Measurements from ENCODE around the gene AASDHPPT. TPM values are rescaled to one million over a fixed set of nuclear protein-coding genes. Genes with fewer than 3 reads are reported as not detected.
"Not testable (repeated sequence)": the region's sequence is repeated elsewhere in the genome, so short reads cannot be mapped to it uniquely, and the experiment has no call there.

AASDHPPT gene
- total and polyA plus RNA-seq, 2 experiments from 2014 or later: 43.3 to 80.7 TPM

- Histone ChIP-seq H3K4me1 (ENCODE audit: insufficient read depth) (no peaks in the 10 kb centered on the region), H3K27ac (no peak overlapping the region), H3K79me2 (no peaks in the 10 kb centered on the region), H3K4me3 (no peak overlapping the region), H3K9me2 (replicated peaks; ENCODE audit: insufficient read depth) (no peaks in the 10 kb centered on the region), H3K9me3 (ENCODE audit: low read depth) (no peaks in the 10 kb centered on the region), H3K4me2 (no peak overlapping the region), H2AFZ (no peak overlapping the region), H3K27me3 (no peaks in the 10 kb centered on the region), H4K20me1 (ENCODE audit: insufficient read depth, poor library complexity, severe bottlenecking) (no peaks in the 10 kb centered on the region), H3K36me3 (replicated peaks; ENCODE audit: insufficient read depth, low read depth) (no peaks in the 10 kb centered on the region)
- WGBS (ENCODE audit: low lambda C conversion rate, missing lambda C conversion rate): 84% methylated on average over 5 of the region's 5 CpGs
- no peak for DNase-seq (ENCODE audit: low spot score)
- no peak for TF ChIP-seq CTCF (IDR thresholded peaks at IDR 0.05; ENCODE audit: poor library complexity)
- TF ChIP-seq EZH2 (IDR thresholded peaks at IDR 0.05; ENCODE audit: borderline replicate concordance): no peak
- no peak for TF ChIP-seq EZH2phosphoT487 (IDR thresholded peaks at IDR 0.05; ENCODE audit: low read depth, severe bottlenecking, unreplicated experiment)
Measured at GRCh38 chr11:106049727-106050476, 27.6 kb upstream of the AASDHPPT start.

DNA sequence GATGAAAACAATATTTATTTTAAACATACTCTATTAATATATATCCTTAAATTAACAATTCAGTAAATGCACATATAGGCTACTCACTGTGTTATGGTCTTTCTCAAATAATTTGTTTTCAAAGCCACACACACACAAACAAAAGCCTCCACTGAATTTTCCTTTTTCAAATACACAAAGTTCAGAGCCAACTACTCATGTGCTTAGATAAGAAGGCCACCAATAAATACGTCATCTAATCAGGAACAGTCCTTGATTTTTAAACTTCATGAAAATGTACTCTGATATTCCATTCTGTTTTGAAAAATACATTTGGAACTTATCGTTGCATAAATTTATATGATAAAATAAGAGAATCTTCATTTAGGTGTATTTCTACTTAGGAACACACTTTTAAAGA is 26.4 kb upstream of the AASDHPPT start:
- no peak overlapping the region for H2AFZ ChIP-seq
- no peaks in the 10 kb centered on the region for H3K4me1 ChIP-seq (ENCODE audit: insufficient read depth)
- no peaks in the 10 kb centered on the region for H3K9me3 ChIP-seq (ENCODE audit: low read depth)
- no peaks in the 10 kb centered on the region for H3K27me3 ChIP-seq
- no peaks in the 10 kb centered on the region for H3K79me2 ChIP-seq
- no peak overlapping the region for H3K4me3 ChIP-seq
- TF ChIP-seq CTCF (IDR thresholded peaks at IDR 0.05; ENCODE audit: poor library complexity) (no peak), EZH2phosphoT487 (IDR thresholded peaks at IDR 0.05; ENCODE audit: low read depth, severe bottlenecking, unreplicated experiment) (no peak), EZH2 (IDR thresholded peaks at IDR 0.05; ENCODE audit: borderline replicate concordance) (no peak)
- no peak overlapping the region for H3K4me2 ChIP-seq
- no peaks in the 10 kb centered on the region for H4K20me1 ChIP-seq (ENCODE audit: insufficient read depth, poor library complexity, severe bottlenecking)
- no peak overlapping the region for H3K27ac ChIP-seq
- H3K9me2 ChIP-seq (replicated peaks; ENCODE audit: insufficient read depth): no peaks in the 10 kb centered on the region
- H3K36me3 ChIP-seq (replicated peaks; ENCODE audit: insufficient read depth, low read depth): no peaks in the 10 kb centered on the region
- 66% methylated on average over 2 of the region's 2 CpGs for WGBS (ENCODE audit: low lambda C conversion rate, missing lambda C conversion rate)
- DNase-seq (ENCODE audit: low spot score): no peak

DNA sequence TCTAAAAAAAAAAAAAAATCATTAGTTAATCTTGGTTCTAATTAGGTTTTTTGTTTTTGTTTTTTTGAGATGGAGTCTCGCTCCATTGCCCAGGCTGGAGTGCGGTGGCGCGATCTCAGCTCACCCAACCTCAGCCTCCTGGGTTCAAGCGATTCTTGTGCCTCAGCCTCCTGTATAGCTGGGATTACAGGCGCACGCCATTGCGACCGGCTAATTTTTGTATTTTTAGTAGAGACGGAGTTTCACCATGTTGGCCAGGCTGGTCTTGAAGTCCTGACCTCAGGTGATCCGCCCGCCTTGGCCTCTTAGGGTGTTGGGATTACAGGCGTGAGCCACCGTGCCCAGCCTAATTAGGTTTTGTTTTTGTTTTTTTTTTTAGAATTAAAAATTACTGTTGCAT is 19.1 kb upstream of the AASDHPPT start:
- WGBS (ENCODE audit: low lambda C conversion rate, missing lambda C conversion rate): 98% methylated on average over 14 of the region's 14 CpGs

GRCh38 chr11:106059617-106060016 is 17.8 kb upstream of the AASDHPPT start:
- 96% methylated on average over 1 of the region's 1 CpG for WGBS (ENCODE audit: low lambda C conversion rate, missing lambda C conversion rate)
- Histone ChIP-seq H3K4me2 (no peak overlapping the region), H3K4me1 (ENCODE audit: insufficient read depth) (no peaks in the 10 kb centered on the region), H4K20me1 (ENCODE audit: insufficient read depth, poor library complexity, severe bottlenecking) (no peaks in the 10 kb centered on the region), H3K27ac (no peak overlapping the region), H3K79me2 (no peaks in the 10 kb centered on the region), H3K9me3 (ENCODE audit: low read depth) (no peaks in the 10 kb centered on the region), H3K9me2 (replicated peaks; ENCODE audit: insufficient read depth) (no peaks in the 10 kb centered on the region), H2AFZ (no peak overlapping the region), H3K36me3 (replicated peaks; ENCODE audit: insufficient read depth, low read depth) (no peaks in the 10 kb centered on the region), H3K27me3 (no peaks in the 10 kb centered on the region), H3K4me3 (no peak overlapping the region)
- TF ChIP-seq CTCF (IDR thresholded peaks at IDR 0.05; ENCODE audit: poor library complexity): no peak
- TF ChIP-seq EZH2 (IDR thresholded peaks at IDR 0.05; ENCODE audit: borderline replicate concordance): no peak
- TF ChIP-seq EZH2phosphoT487 (IDR thresholded peaks at IDR 0.05; ENCODE audit: low read depth, severe bottlenecking, unreplicated experiment): no peak
- no peak for DNase-seq (ENCODE audit: low spot score)

More for the DNA sequence above, 19.1 kb upstream of the AASDHPPT start:
- not testable (repeated sequence) for H3K9me3 ChIP-seq (ENCODE audit: low read depth); H3K4me1 ChIP-seq (ENCODE audit: insufficient read depth); H3K9me2 ChIP-seq (replicated peaks; ENCODE audit: insufficient read depth); H3K27ac ChIP-seq; H3K36me3 ChIP-seq (replicated peaks; ENCODE audit: insufficient read depth, low read depth); H3K4me2 ChIP-seq; H3K27me3 ChIP-seq; H2AFZ ChIP-seq; DNase-seq (ENCODE audit: low spot score); H3K79me2 ChIP-seq; H3K4me3 ChIP-seq; H4K20me1 ChIP-seq (ENCODE audit: insufficient read depth, poor library complexity, severe bottlenecking)

Measured in hepatocyte (in vitro differentiated cells).